Activated naive CD4-positive, alpha-beta T cell treated with anti-CD3 and anti-CD28 coated beads, Interleukin-2, amount 10 ng/mL, durations not matched to agents 5 hours and 36 hours (primary cell): ENCODE measurements around the gene AMY1C. TPM values are rescaled to one million over a fixed set of nuclear protein-coding genes. Genes with fewer than 3 reads are reported as not detected.

Source experiments
- total RNA-seq, 2 experiments: library from RNA; stranded (reverse); gene quantifications; one replicate each; pipeline ENCODE4 v1.2.3, GENCODE V29; 2021

Gene AMY1C
- not detected for total RNA-seq

DNA sequence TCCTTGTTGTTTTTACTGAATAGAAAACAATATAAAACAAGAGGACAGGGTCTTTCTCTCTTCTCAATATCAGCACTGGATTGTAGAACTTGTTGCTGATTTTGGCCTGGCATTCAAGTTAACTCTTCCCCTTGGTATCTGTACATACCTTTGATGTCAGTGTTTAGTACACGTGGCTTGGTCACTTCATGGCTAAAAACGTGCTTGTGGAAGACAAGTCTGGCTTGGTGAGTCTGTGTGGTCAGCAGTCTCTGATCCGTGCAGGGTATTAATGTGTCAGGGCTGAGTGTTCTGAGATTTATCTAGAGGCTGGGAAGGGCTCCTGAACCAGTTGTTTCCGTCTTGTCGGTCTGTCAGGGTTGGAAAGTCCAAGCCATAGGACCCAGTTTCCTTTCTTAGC, at the start of gene AMY1C:
Gene AMY1C, plus strand, starts transcription at position 301 of the 400 bp plus-strand sequence. CDS start 572 bp downstream, outside the sequence.

Other genes with a start within 250 kb of the AMY1C start
- 10 to 100 TPM; 28.9 to 34.3 TPM for gene RNPC3, start 224.2 kb upstream of the AMY1C start, total RNA-seq
- 10 to 100 TPM; 11.3 to 12.1 TPM for gene AMY2B, start 178.3 kb upstream of the AMY1C start, total RNA-seq
- not detected for gene AMY2A, start 132.5 kb upstream of the AMY1C start, total RNA-seq
- not detected for gene AMY1A, start 94.1 kb upstream of the AMY1C start, total RNA-seq
- not detected for gene AMY1B, start 53.7 kb upstream of the AMY1C start, total RNA-seq